K562 (cell line): ENCODE data around the gene SDK1. TPM values are rescaled to one million over a fixed set of nuclear protein-coding genes. Genes with fewer than 3 reads are reported as not detected.

Source experiments
- ATAC-seq: fragments of 200-7000 bp; cut with Tn5 transposase; 3 replicates; pipeline ENCODE4 v1.9.1; 2020; ENCODE audit warnings: moderate library complexity
- BruUV-seq: library from RNA; stranded (reverse); fragments of 400-500 nt; replicated peaks from 2 replicates; lab custom pipeline; 2021; lab: Mats Ljungman, UMichigan
- CTCF ChIA-PET: fragments of 300-600 bp; formaldehyde crosslinking; extraction: SDS; loops from one replicate; lab custom pipeline; 2021; ENCODE audit warnings: low intra/inter-chr PET ratio; lab: Yijun Ruan, JAX
- POLR2A ChIA-PET: fragments of 300-600, 350-650 bp; sonication (Branson Sonifier 250); formaldehyde crosslinking; extraction: SDS; loops from one replicate; lab custom pipeline; 2021; ENCODE audit warnings: antibody characterized with exemption, inconsistent platforms; lab: Yijun Ruan, JAX
- DNase-seq, 4 experiments: peaks; one replicate each; pipeline versions ENCODE4 v3.0.0 to v3.0.0-alpha.2; 2011 to 2018; ENCODE audit warnings: low spot score in 3 of 4, mixed read lengths in 3 of 4; ENCODE audit errors: extremely low read depth in 1 of 4
- FAIRE-seq: peaks from 2 replicates; lab custom pipeline; 2011; peaks lifted over from hg19 to GRCh38; lab: Jason Lieb, UNC
- H2AFZ ChIP-seq: 2 replicates; pipeline ENCODE4 v1.6.0; 2011; ENCODE audit warnings: low read depth, low read length, control low read depth, inconsistent platforms
- H3K27ac ChIP-seq: fragments of 200-600 bp; 3 replicates; pipeline ENCODE4 v1.8.0; 2011; ENCODE audit warnings: low read depth, mild to moderate bottlenecking, control low read depth, inconsistent platforms, low read length, moderate library complexity, mixed read lengths; ENCODE audit errors: extremely low read depth
- H3K27me3 ChIP-seq, 2 experiments: fragments of 300-600 bp in 1 of 2; 2 replicates in 1 of 2; 3 replicates in 1 of 2; pipeline versions ENCODE4 v1.6.0 to v1.8.0; 2011; ENCODE audit warnings: inconsistent platforms in 2 of 2, low read length in 2 of 2, mild to moderate bottlenecking in 1 of 2, mixed read lengths in 1 of 2, moderate library complexity in 1 of 2; ENCODE audit not compliant: control insufficient read depth in 2 of 2, insufficient read depth in 2 of 2
- H3K36me3 ChIP-seq: fragments of 300-600 bp; 3 replicates; pipeline ENCODE4 v1.8.0; 2011; ENCODE audit warnings: mild to moderate bottlenecking, low read length, inconsistent platforms; ENCODE audit not compliant: control insufficient read depth, insufficient read depth
- H3K4me1 ChIP-seq, 2 experiments: fragments of 200-600 bp in 1 of 2; replicated peaks in 1 of 2; 2 replicates in 1 of 2; 3 replicates in 1 of 2; pipeline versions ENCODE4 v1.5.1 to v1.8.0; 2011; ENCODE audit warnings: inconsistent platforms in 2 of 2, low read length in 2 of 2, mild to moderate bottlenecking in 1 of 2, mixed read lengths in 1 of 2, moderate library complexity in 1 of 2; ENCODE audit not compliant: control insufficient read depth in 2 of 2, insufficient read depth in 2 of 2
- H3K4me2 ChIP-seq: 2 replicates; pipeline ENCODE4 v1.6.1; 2011; ENCODE audit warnings: low read length, control low read depth, inconsistent platforms, mixed read lengths; ENCODE audit not compliant: insufficient read depth
- H3K4me3 ChIP-seq: fragments of 200-600 bp; sonication (generic), shearing (Covaris generic); 2 replicates; pipeline ENCODE4 v1.5.1; 2016; ENCODE audit warnings: control low read depth, inconsistent platforms
- H3K79me2 ChIP-seq: fragments of 200-600 bp; 3 replicates; pipeline ENCODE4 v1.8.0; 2011; ENCODE audit warnings: low read length, inconsistent platforms; ENCODE audit not compliant: control insufficient read depth, insufficient read depth
- H3K9ac ChIP-seq, 2 experiments: 2 replicates each; pipeline versions ENCODE4 v1.6.0 to v1.6.1; 2011; ENCODE audit warnings: low read depth in 2 of 2, low read length in 2 of 2, control low read depth in 1 of 2, inconsistent platforms in 1 of 2, mild to moderate bottlenecking in 1 of 2, mixed read lengths in 1 of 2; ENCODE audit not compliant: insufficient read depth in 1 of 2
- H3K9me1 ChIP-seq: one replicate; pipeline ENCODE4 v1.6.0; 2011; ENCODE audit warnings: inconsistent platforms, mild to moderate bottlenecking, low read length, moderate library complexity; ENCODE audit not compliant: control insufficient read depth, insufficient read depth
- H3K9me3 ChIP-seq: replicated peaks from 2 replicates; pipeline ENCODE4 v1.5.1; 2011; ENCODE audit warnings: low read depth, low read length, inconsistent platforms; ENCODE audit not compliant: control insufficient read depth, insufficient read depth
- H4K20me1 ChIP-seq: replicated peaks from 2 replicates; pipeline ENCODE4 v1.6.1; 2011; ENCODE audit warnings: low read length, inconsistent platforms, mixed read lengths; ENCODE audit not compliant: control insufficient read depth, insufficient read depth
- BDP1 ChIP-seq: IDR thresholded peaks from 3 replicates; pipeline ENCODE4 v1.6.1; 2011; ENCODE audit not compliant: insufficient read length, insufficient read depth
- CAMTA2 ChIP-seq: fragments of 250-450 bp; sonication (Bioruptor Pico); conservative IDR thresholded peaks from 2 replicates; pipeline ENCODE4 v1.5.1; 2022
- CBFA2T3 ChIP-seq: fragments of 450-650 bp; IDR thresholded peaks from 2 replicates; pipeline ENCODE4 v1.6.1; 2017
- CCAR2 ChIP-seq: fragments of 200-400 bp; formaldehyde crosslinking; IDR thresholded peaks from 2 replicates; pipeline ENCODE4 v1.6.1; 2017; ENCODE audit warnings: mild to moderate bottlenecking, low read depth, low read length
- NUFIP1 ChIP-seq: fragments of 450-650 bp; IDR thresholded peaks from 2 replicates; pipeline ENCODE4 v1.6.1; 2018; ENCODE audit not compliant: partially characterized antibody
- RFX1 ChIP-seq: fragments of 450-650 bp; IDR thresholded peaks from 2 replicates; pipeline ENCODE4 v1.6.1; 2016; ENCODE audit warnings: mild to moderate bottlenecking, moderate library complexity
- STAG1 ChIP-seq: sonication (generic); formaldehyde crosslinking; IDR thresholded peaks from 2 replicates; pipeline ENCODE4 v1.5.0; 2020; ENCODE audit warnings: missing genetic modification reagents, borderline replicate concordance
- TBP ChIP-seq: optimal IDR thresholded peaks from 2 replicates; pipeline ENCODE3; 2011; ENCODE audit warnings: low read depth, low read length, improper control_type of control experiment
- ZBTB17 ChIP-seq: fragments of 450-650 bp; formaldehyde crosslinking; IDR thresholded peaks from 2 replicates; pipeline ENCODE4 v1.4.0; 2020; ENCODE audit warnings: mild to moderate bottlenecking
- ZKSCAN3 ChIP-seq: fragments of 250-450 bp; sonication (Bioruptor Pico); IDR thresholded peaks from 2 replicates; pipeline ENCODE4 v1.4.0; 2020
- ZKSCAN8 ChIP-seq: fragments of 200-800 bp; sonication (Bioruptor generic); IDR thresholded peaks from 2 replicates; pipeline ENCODE4 v1.6.1; 2016; ENCODE audit warnings: missing genetic modification characterization, missing compliant biosample characterization
- ZNF431 ChIP-seq: sonication (generic); formaldehyde crosslinking; IDR thresholded peaks from 2 replicates; pipeline ENCODE4 v1.8.0; 2022; ENCODE audit warnings: mild to moderate bottlenecking, missing genetic modification reagents
- ZNF785 ChIP-seq: fragments of 250-450 bp; sonication (Bioruptor Pico); IDR thresholded peaks from 2 replicates; pipeline ENCODE4 v1.4.0; 2020; ENCODE audit warnings: mild to moderate bottlenecking
- WGBS: fragments of 100-300 bp; shearing (Covaris generic); methylation state at CpG from one replicate; pipeline ENCODE4 v1.1.6; 2016; ENCODE audit warnings: low coverage, mixed read lengths; ENCODE audit not compliant: insufficient coverage; ENCODE audit errors: missing lambda C conversion rate; 5-methylcytosine and 5-hydroxymethylcytosine counted together
- in situ Hi-C: fragments of 300-500 bp; cut with MboI; formaldehyde crosslinking; loops from 4 replicates; pipeline ENCODE4 v1.15.0; 2018; ENCODE audit warnings: inconsistent platforms, mixed read lengths
- intact Hi-C: fragments of 100-400 bp; cut with micrococcal nuclease; formaldehyde crosslinking; loops from 2 replicates; pipeline ENCODE4 v1.14.2; 2022
- polyA plus RNA-seq, 8 experiments: library from polyadenylated mRNA; depleted of rRNA in 4 of 8; stranded (reverse) in 5 of 8; unstranded in 3 of 8; fragments of >200 nt; fragmentation: Nextera tagmentation in 2 of 8; fragmentation: Illumina TruSeq in 1 of 8; extraction: Ambion mirVana in 2 of 8; extraction: Trizol in 1 of 8; gene quantifications; 2 replicates each; pipeline versions ENCODE4 v1.2.1 to v1.2.3, GENCODE V29; 2011 to 2014; ENCODE audit warnings: inconsistent platforms in 1 of 8, missing spikeins in 1 of 8
- total RNA-seq, 7 experiments: library from RNA; depleted of rRNA in 6 of 7; stranded (reverse); fragments of >200 nt in 6 of 7; fragmentation: Illumina TruSeq in 2 of 7; extraction: Trizol in 2 of 7; gene quantifications; 2 replicates each; pipeline versions ENCODE4 v1.2.1 to v1.2.3, GENCODE V29; 2011 to 2021; ENCODE audit warnings: low replicate concordance in 1 of 7
- TF ChIP-seq, protein P1 (sequence below): IDR thresholded peaks from 2 replicates; pipeline ENCODE4 v1.6.1; 2016; ENCODE audit warnings: missing genetic modification characterization, missing compliant biosample characterization
- TF ChIP-seq, protein P2 (sequence below): fragments of 250-450 bp; sonication (Bioruptor Pico); IDR thresholded peaks from 2 replicates; pipeline ENCODE4 v1.8.0; 2021; ENCODE audit warnings: moderate library complexity, mild to moderate bottlenecking, inconsistent platforms
- TF ChIP-seq, protein P3 (sequence below), 2 experiments: fragments of 450-650 bp in 1 of 2; sonication (generic) in 1 of 2; formaldehyde crosslinking; conservative IDR thresholded peaks; 2 replicates each; pipeline versions ENCODE4 v1.4.0 to v1.8.1; 2020 to 2022; ENCODE audit warnings: mild to moderate bottlenecking in 1 of 2, missing genetic modification reagents in 1 of 2

The SDK1 gene
- total and polyA plus RNA-seq, 9 of the 15 experiments (the other 6 are each of a cell fraction or from before 2014, with no cell fraction given): 0.16 TPM; not detected in 8

DNA sequence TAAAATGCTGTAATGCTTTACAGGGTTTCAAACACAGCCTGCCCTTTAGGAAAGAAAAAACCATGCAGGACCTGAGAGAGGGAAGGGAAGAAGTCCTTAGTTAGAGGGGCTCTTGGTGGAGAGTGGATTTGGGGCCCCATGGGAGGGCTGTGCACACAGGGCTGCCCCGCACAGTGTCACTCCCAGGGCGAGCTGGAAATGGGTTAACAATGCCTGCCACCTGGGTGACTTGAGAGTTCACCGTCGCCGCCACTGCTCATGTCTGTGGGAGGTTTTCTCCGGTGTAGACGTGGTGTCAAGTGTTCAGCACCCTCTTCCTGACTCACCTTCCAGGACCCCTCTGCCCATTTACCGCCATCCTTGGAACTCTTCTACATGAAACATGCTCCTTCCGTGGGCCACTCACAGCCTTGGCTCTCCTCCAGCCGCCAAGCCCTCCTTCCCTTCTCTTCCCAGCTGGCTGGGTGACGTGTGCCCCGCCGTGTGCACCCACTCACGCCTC, 686.4 kb downstream of the SDK1 start:
- in situ Hi-C loops: no loop called here
- Histone ChIP-seq H3K36me3 (no peaks in the 10 kb centered on the region), H3K27ac (no peak overlapping the region), H3K4me3 (no peak overlapping the region), H3K4me2 (no peak overlapping the region), H3K9me3 (no peaks in the 10 kb centered on the region), H2AFZ (no peak overlapping the region), H3K4me1 (no peaks in the 10 kb centered on the region), H3K9me1 (no peaks in the 10 kb centered on the region), H3K9ac (no peak overlapping the region), H4K20me1 (no peaks in the 10 kb centered on the region), H3K27me3 (peaks cover 5 to 55% of the 10 kb centered on the region in 2 experiments; a peak in 4 of 5 replicates), H3K79me2 (no peaks in the 10 kb centered on the region)
- no peak for ATAC-seq
- POLR2A ChIA-PET: interaction anchor here (0.8 kb wide), 1 partner anchor 10 kb away, joined by 3 read pairs; no protein-coding TSS in a partner anchor
- TF ChIP-seq ZNF431 (CRISPR knock-in tag) (no peak), ZNF785 (CRISPR knock-in tag) (no peak), ZKSCAN8 (no peak), BDP1 (no peak), CAMTA2 (CRISPR knock-in tag) (no peak), ZKSCAN3 (CRISPR knock-in tag) (no peak), STAG1 (no peak), CBFA2T3 (no peak), NUFIP1 (no peak), TBP (no peak), ZBTB17 (no peak), CCAR2 (no peak), RFX1 (no peak)
- TF ChIP-seq, protein P1, sequence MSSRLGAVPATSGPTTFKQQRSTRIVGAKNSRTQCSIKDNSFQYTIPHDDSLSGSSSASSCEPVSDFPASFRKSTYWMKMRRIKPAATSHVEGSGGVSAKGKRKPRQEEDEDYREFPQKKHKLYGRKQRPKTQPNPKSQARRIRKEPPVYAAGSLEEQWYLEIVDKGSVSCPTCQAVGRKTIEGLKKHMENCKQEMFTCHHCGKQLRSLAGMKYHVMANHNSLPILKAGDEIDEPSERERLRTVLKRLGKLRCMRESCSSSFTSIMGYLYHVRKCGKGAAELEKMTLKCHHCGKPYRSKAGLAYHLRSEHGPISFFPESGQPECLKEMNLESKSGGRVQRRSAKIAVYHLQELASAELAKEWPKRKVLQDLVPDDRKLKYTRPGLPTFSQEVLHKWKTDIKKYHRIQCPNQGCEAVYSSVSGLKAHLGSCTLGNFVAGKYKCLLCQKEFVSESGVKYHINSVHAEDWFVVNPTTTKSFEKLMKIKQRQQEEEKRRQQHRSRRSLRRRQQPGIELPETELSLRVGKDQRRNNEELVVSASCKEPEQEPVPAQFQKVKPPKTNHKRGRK (tag): no peak
- TF ChIP-seq, protein P2, sequence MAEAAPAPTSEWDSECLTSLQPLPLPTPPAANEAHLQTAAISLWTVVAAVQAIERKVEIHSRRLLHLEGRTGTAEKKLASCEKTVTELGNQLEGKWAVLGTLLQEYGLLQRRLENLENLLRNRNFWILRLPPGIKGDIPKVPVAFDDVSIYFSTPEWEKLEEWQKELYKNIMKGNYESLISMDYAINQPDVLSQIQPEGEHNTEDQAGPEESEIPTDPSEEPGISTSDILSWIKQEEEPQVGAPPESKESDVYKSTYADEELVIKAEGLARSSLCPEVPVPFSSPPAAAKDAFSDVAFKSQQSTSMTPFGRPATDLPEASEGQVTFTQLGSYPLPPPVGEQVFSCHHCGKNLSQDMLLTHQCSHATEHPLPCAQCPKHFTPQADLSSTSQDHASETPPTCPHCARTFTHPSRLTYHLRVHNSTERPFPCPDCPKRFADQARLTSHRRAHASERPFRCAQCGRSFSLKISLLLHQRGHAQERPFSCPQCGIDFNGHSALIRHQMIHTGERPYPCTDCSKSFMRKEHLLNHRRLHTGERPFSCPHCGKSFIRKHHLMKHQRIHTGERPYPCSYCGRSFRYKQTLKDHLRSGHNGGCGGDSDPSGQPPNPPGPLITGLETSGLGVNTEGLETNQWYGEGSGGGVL (CRISPR knock-in tag): no peak
- TF ChIP-seq, protein P3, sequence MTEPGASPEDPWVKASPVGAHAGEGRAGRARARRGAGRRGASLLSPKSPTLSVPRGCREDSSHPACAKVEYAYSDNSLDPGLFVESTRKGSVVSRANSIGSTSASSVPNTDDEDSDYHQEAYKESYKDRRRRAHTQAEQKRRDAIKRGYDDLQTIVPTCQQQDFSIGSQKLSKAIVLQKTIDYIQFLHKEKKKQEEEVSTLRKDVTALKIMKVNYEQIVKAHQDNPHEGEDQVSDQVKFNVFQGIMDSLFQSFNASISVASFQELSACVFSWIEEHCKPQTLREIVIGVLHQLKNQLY (CRISPR knock-in tag; conservative IDR thresholded peaks at IDR 0.05): no peak
- DNase-seq: no peak
- FAIRE-seq: no peak
- CTCF ChIA-PET: no interaction called here
- intact Hi-C loops: no loop called here
- no TSS peak for BruUV-seq
- 3% methylated on average over 14 of the region's 14 CpGs for WGBS
